ENCODE results near the gene SLC17A4. TPM values are rescaled to one million over a fixed set of nuclear protein-coding genes. Genes with fewer than 3 reads are reported as not detected.

Gene SLC17A4
- total and polyA plus RNA-seq, 2 donors from 2014 or later, result 0.88 to 1.8 TPM

GRCh38 chr6:25768566-25768965 lies 14.0 kb downstream of the SLC17A4 start:
- intact Hi-C loops (cut with DNase I), result no loop called here
- H3K27ac ChIP-seq (ENCODE audit: low read depth in 2 of 2, low read length in 2 of 2), result no peak overlapping the region
- no peaks in the 10 kb centered on the region for H3K4me1 ChIP-seq (ENCODE audit: control insufficient read depth in 2 of 3, insufficient read depth in 2 of 3, low read depth in 1 of 3, low read length in 3 of 3)
- no peak overlapping the region for H3K4me3 ChIP-seq (ENCODE audit: low read length in 3 of 3)
- DNase-seq (no peak), FAIRE-seq (no peak)
- H3K9ac ChIP-seq (ENCODE audit: low read length in 3 of 3), result no peak overlapping the region
- no peaks in the 10 kb centered on the region for H3K27me3 ChIP-seq (ENCODE audit: control insufficient read depth, insufficient read depth, low read length)
- H3K9me3 ChIP-seq (ENCODE audit: control insufficient read depth in 2 of 3, insufficient read depth in 1 of 3, low read length in 3 of 3), result no peaks in the 10 kb centered on the region
- TF ChIP-seq, protein P1, sequence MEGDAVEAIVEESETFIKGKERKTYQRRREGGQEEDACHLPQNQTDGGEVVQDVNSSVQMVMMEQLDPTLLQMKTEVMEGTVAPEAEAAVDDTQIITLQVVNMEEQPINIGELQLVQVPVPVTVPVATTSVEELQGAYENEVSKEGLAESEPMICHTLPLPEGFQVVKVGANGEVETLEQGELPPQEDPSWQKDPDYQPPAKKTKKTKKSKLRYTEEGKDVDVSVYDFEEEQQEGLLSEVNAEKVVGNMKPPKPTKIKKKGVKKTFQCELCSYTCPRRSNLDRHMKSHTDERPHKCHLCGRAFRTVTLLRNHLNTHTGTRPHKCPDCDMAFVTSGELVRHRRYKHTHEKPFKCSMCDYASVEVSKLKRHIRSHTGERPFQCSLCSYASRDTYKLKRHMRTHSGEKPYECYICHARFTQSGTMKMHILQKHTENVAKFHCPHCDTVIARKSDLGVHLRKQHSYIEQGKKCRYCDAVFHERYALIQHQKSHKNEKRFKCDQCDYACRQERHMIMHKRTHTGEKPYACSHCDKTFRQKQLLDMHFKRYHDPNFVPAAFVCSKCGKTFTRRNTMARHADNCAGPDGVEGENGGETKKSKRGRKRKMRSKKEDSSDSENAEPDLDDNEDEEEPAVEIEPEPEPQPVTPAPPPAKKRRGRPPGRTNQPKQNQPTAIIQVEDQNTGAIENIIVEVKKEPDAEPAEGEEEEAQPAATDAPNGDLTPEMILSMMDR (IDR thresholded peaks at IDR 0.05; ENCODE audit: borderline replicate concordance, extremely low read depth, insufficient read depth), result no peak
- peaks cover 0 to 3% (median 0%) of the 10 kb centered on the region in 3 donors for H3K36me3 ChIP-seq (ENCODE audit: control insufficient read depth in 2 of 3, insufficient read depth in 3 of 3, low read length in 3 of 3)

GRCh38 chr6:25769983-25770382 lies 15.4 kb downstream of the SLC17A4 start:
- Histone ChIP-seq H3K36me3 (ENCODE audit: control insufficient read depth in 2 of 3, insufficient read depth in 3 of 3, low read length in 3 of 3) (no peaks in the 10 kb centered on the region), H3K4me1 (ENCODE audit: control insufficient read depth in 2 of 3, insufficient read depth in 2 of 3, low read depth in 1 of 3, low read length in 3 of 3) (no peaks in the 10 kb centered on the region), H3K9me3 (ENCODE audit: control insufficient read depth in 2 of 3, insufficient read depth in 1 of 3, low read length in 3 of 3) (no peaks in the 10 kb centered on the region), H3K4me3 (ENCODE audit: low read length in 3 of 3) (no peak overlapping the region), H3K9ac (ENCODE audit: low read length in 3 of 3) (no peak overlapping the region), H3K27ac (ENCODE audit: low read depth in 2 of 2, low read length in 2 of 2) (no peak overlapping the region), H3K27me3 (ENCODE audit: control insufficient read depth, insufficient read depth, low read length) (no peaks in the 10 kb centered on the region)
- DNase-seq (no peak), FAIRE-seq (no peak)
- TF ChIP-seq, protein P1 (IDR thresholded peaks at IDR 0.05; ENCODE audit: borderline replicate concordance, extremely low read depth, insufficient read depth), result no peak
- intact Hi-C loops (cut with DNase I), result no loop called here

DNA sequence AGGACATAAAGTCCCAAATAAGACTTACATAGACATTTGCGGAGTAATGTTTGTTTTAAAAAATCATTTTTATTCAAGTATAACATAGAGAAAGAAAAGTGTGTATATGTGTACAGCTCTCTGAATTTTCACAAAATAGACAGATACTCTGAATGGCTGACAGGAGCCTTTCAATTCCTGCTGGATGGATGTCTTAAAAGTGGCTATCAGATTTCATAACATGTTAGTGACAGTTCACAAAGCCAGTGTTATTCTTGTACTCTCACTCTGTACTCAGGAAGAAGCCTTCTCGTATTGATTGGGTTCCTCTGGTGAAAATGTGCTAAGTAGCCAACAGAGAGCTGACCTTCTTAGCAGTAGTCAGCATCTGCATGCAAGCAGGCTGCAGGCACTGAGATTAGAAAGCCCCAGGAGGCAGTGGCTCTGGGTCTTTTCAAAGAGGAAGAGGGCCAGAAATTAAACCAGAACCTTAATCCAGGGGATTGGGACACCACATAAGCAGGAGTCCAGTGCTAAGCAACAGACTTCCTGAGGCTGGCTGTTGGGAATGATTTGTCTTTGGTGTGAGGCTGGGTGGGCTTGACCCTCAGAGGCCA lies 19.7 kb downstream of the SLC17A4 start:
- TF ChIP-seq, protein P1 (IDR thresholded peaks at IDR 0.05; ENCODE audit: borderline replicate concordance, extremely low read depth, insufficient read depth), result no peak

GRCh38 chr6:25777031-25777430 lies 22.5 kb downstream of the SLC17A4 start:
- Histone ChIP-seq H3K36me3 (ENCODE audit: control insufficient read depth in 2 of 3, insufficient read depth in 3 of 3, low read length in 3 of 3) (no peaks in the 10 kb centered on the region), H3K27ac (ENCODE audit: low read depth in 2 of 2, low read length in 2 of 2) (no peak overlapping the region), H3K27me3 (ENCODE audit: control insufficient read depth, insufficient read depth, low read length) (no peaks in the 10 kb centered on the region), H3K9ac (ENCODE audit: low read length in 3 of 3) (no peak overlapping the region), H3K4me1 (ENCODE audit: control insufficient read depth in 2 of 3, insufficient read depth in 2 of 3, low read depth in 1 of 3, low read length in 3 of 3) (no peaks in the 10 kb centered on the region), H3K9me3 (ENCODE audit: control insufficient read depth in 2 of 3, insufficient read depth in 1 of 3, low read length in 3 of 3) (no peaks in the 10 kb centered on the region), H3K4me3 (ENCODE audit: low read length in 3 of 3) (no peak overlapping the region)
- DNase-seq (no peak), FAIRE-seq (no peak)
- intact Hi-C loops (cut with DNase I), result no loop called here
- TF ChIP-seq, protein P1 (IDR thresholded peaks at IDR 0.05; ENCODE audit: borderline replicate concordance, extremely low read depth, insufficient read depth), result no peak

More for the DNA sequence above, 19.7 kb downstream of the SLC17A4 start:
- no peak overlapping the region for H3K9ac ChIP-seq (ENCODE audit: low read length in 3 of 3)
- H3K9me3 ChIP-seq (ENCODE audit: control insufficient read depth in 2 of 3, insufficient read depth in 1 of 3, low read length in 3 of 3), result no peaks in the 10 kb centered on the region
- no peak overlapping the region for H3K4me3 ChIP-seq (ENCODE audit: low read length in 3 of 3)
- H3K27me3 ChIP-seq (ENCODE audit: control insufficient read depth, insufficient read depth, low read length), result no peaks in the 10 kb centered on the region
- no peak overlapping the region for H3K27ac ChIP-seq (ENCODE audit: low read depth in 2 of 2, low read length in 2 of 2)
- H3K4me1 ChIP-seq (ENCODE audit: control insufficient read depth in 2 of 3, insufficient read depth in 2 of 3, low read depth in 1 of 3, low read length in 3 of 3), result no peaks in the 10 kb centered on the region
- DNase-seq (no peak), FAIRE-seq (no peak)
- H3K36me3 ChIP-seq (ENCODE audit: control insufficient read depth in 2 of 3, insufficient read depth in 3 of 3, low read length in 3 of 3), result no peaks in the 10 kb centered on the region
- intact Hi-C loops (cut with DNase I), result no loop called here
